Measurements from ENCODE around the gene RSPH3. TPM values are rescaled to one million over a fixed set of nuclear protein-coding genes. Genes with fewer than 3 reads are reported as not detected.

The RSPH3 gene
- 1 to 10 TPM; 1.5 to 2.9 (median 2.4) TPM for total RNA-seq
- total RNA-seq (2013), result 3.2 TPM

GRCh38 chr6:158999666-159000403 is at the start of gene RSPH3:
RSPH3 (minus strand) TSS chr6:159000202; CDS start chr6:158999550, 652 bp downstream.
- peak within 1 kb of the TSS; percentile 76 for H3K27ac ChIP-seq (ENCODE audit: low read length)
- DNase-seq (peak; percentile 78 to 92), ATAC-seq (peak; percentile 87 to 92 (median 89))
- no peaks in the 10 kb centered on the region for H3K9me3 ChIP-seq (ENCODE audit: control insufficient read depth, insufficient read depth, low read length)
- Mint-ChIP-seq H3K27me3 (ENCODE audit: low read depth in 2 of 2) (no peaks in the 10 kb centered on the region), H3K36me3 (no peaks in the 10 kb centered on the region), H3K9me3 (no peaks in the 10 kb centered on the region), H3K4me1 (peaks cover 17 to 38% of the 10 kb centered on the region in 2 donors), H3K4me3 (peak within 1 kb of the TSS; percentile 99), H3K27ac (peak within 1 kb of the TSS; percentile 89 to 96)
- H3K4me1 ChIP-seq (ENCODE audit: control insufficient read depth, insufficient read depth, low read length), result peaks cover 16% of the 10 kb centered on the region
- no peak for TF ChIP-seq CTCF (IDR thresholded peaks at IDR 0.05)
- intact Hi-C loops (cut with micrococcal nuclease), result loop anchor here (2.0 kb wide), 1 partner anchor 107 kb away; no protein-coding TSS in a partner anchor
- H3K36me3 ChIP-seq (ENCODE audit: control insufficient read depth, insufficient read depth, low read length), result no peaks in the 10 kb centered on the region
- H3K27me3 ChIP-seq (ENCODE audit: control insufficient read depth, insufficient read depth, low read length), result no peaks in the 10 kb centered on the region
- under 1% methylated on average over 49 of the region's 50 CpGs for WGBS (ENCODE audit: insufficient coverage)
- peak within 1 kb of the TSS; percentile 97 for H3K4me3 ChIP-seq (ENCODE audit: low read length)

- Mint-ChIP-seq H3K27ac (peak overlapping the region in 1 of 2 donors; percentile 44), H3K27me3 (ENCODE audit: low read depth in 2 of 2) (no peaks in the 10 kb centered on the region), H3K36me3 (peaks cover 5% of the 10 kb centered on the region), H3K9me3 (no peaks in the 10 kb centered on the region), H3K4me1 (peaks cover 24 to 29% of the 10 kb centered on the region in 2 donors), H3K4me3 (peak overlapping the region; percentile 40)
- ATAC-seq, result no peak
- H3K27ac ChIP-seq (ENCODE audit: low read length), result no peak overlapping the region
- no peak overlapping the region for H3K4me3 ChIP-seq (ENCODE audit: low read length)
- H3K36me3 ChIP-seq (ENCODE audit: control insufficient read depth, insufficient read depth, low read length), result peaks cover 10% of the 10 kb centered on the region
- peaks cover 12% of the 10 kb centered on the region for H3K4me1 ChIP-seq (ENCODE audit: control insufficient read depth, insufficient read depth, low read length)
- H3K9me3 ChIP-seq (ENCODE audit: control insufficient read depth, insufficient read depth, low read length), result no peaks in the 10 kb centered on the region
- DNase-seq, result no peak
- no peak for TF ChIP-seq CTCF (IDR thresholded peaks at IDR 0.05)
- 85% methylated on average over 10 of the region's 10 CpGs for WGBS (ENCODE audit: insufficient coverage)
- intact Hi-C loops (cut with micrococcal nuclease), result loop anchor here (10.0 kb wide), 1 partner anchor 1903 kb away; no protein-coding TSS in a partner anchor
- no peaks in the 10 kb centered on the region for H3K27me3 ChIP-seq (ENCODE audit: control insufficient read depth, insufficient read depth, low read length)
These were observed 48.1 kb upstream of the RSPH3 start for GRCh38 chr6:159047891-159048685.

- Histone ChIP-seq H3K9me3 (ENCODE audit: control insufficient read depth, insufficient read depth, low read length) (no peaks in the 10 kb centered on the region), H3K4me3 (ENCODE audit: low read length) (no peak overlapping the region), H3K27ac (ENCODE audit: low read length) (no peak overlapping the region), H3K27me3 (ENCODE audit: control insufficient read depth, insufficient read depth, low read length) (no peaks in the 10 kb centered on the region), H3K4me1 (ENCODE audit: control insufficient read depth, insufficient read depth, low read length) (peaks cover 23% of the 10 kb centered on the region), H3K36me3 (ENCODE audit: control insufficient read depth, insufficient read depth, low read length) (peaks cover 29% of the 10 kb centered on the region)
- no peak for DNase-seq
- no peaks in the 10 kb centered on the region for H3K27me3 Mint-ChIP-seq (ENCODE audit: low read depth in 2 of 2)
- no peaks in the 10 kb centered on the region for H3K9me3 Mint-ChIP-seq
- peak overlapping the region; percentile 98 for H3K4me3 Mint-ChIP-seq
- intact Hi-C loops (cut with micrococcal nuclease), result loop anchor here (1.0 to 10.0 kb wide), 3 partner anchors 8 to 1901 kb away; no protein-coding TSS in a partner anchor
- H3K27ac Mint-ChIP-seq, result peak overlapping the region; percentile 97
- peaks cover 43 to 46% of the 10 kb centered on the region in 2 donors for H3K4me1 Mint-ChIP-seq
- WGBS (ENCODE audit: insufficient coverage), result 87% methylated on average over 7 of the region's 7 CpGs
- peaks cover 26% of the 10 kb centered on the region for H3K36me3 Mint-ChIP-seq
- ATAC-seq, result no peak
- no peak for TF ChIP-seq CTCF (IDR thresholded peaks at IDR 0.05)
These were observed 45.8 kb upstream of the RSPH3 start for GRCh38 chr6:159045801-159046200.

All from natural killer cell (primary cell).